Neural progenitor cell (in vitro differentiated cells): ENCODE results near the gene NF1. TPM values are rescaled to one million over a fixed set of nuclear protein-coding genes. Genes with fewer than 3 reads are reported as not detected.

Experiments
- DNase-seq: peaks from one replicate; pipeline ENCODE4 v3.0.0-alpha.2; 2016; ENCODE audit warnings: low spot score
- H2AFZ ChIP-seq: fragments of 200-600 bp; sonication (generic); replicated peaks from 2 replicates; pipeline ENCODE4 v1.6.1; 2016; ENCODE audit warnings: antibody characterized with exemption
- H3F3A ChIP-seq: fragments of 200-600 bp; sonication (generic); 2 replicates; pipeline ENCODE4 v1.6.1; 2016; ENCODE audit warnings: antibody characterized with exemption, low read depth
- H3K27ac ChIP-seq: fragments of 200-600 bp; sonication (generic); 2 replicates; pipeline ENCODE4 v1.5.1; 2016; ENCODE audit warnings: mild to moderate bottlenecking
- H3K27me3 ChIP-seq: fragments of 200-600 bp; sonication (generic); 2 replicates; pipeline ENCODE4 v1.6.1; 2016; ENCODE audit warnings: mild to moderate bottlenecking, moderate library complexity
- H3K36me3 ChIP-seq: fragments of 200-600 bp; sonication (generic); 2 replicates; pipeline ENCODE4 v1.5.1; 2016
- H3K4me1 ChIP-seq: fragments of 200-600 bp; sonication (generic); 2 replicates; pipeline ENCODE4 v1.6.1; 2016; ENCODE audit warnings: mixed run types
- H3K4me2 ChIP-seq: fragments of 200-600 bp; sonication (generic); 2 replicates; pipeline ENCODE4 v1.6.1; 2016
- H3K4me3 ChIP-seq: fragments of 200-600 bp; sonication (generic); 2 replicates; pipeline ENCODE4 v1.5.1; 2016
- H3K79me2 ChIP-seq: fragments of 200-600 bp; sonication (generic); 2 replicates; pipeline ENCODE4 v1.6.1; 2016; ENCODE audit warnings: low read depth
- H3K9ac ChIP-seq: fragments of 200-600 bp; sonication (generic); 2 replicates; pipeline ENCODE4 v1.6.1; 2016
- H3K9me3 ChIP-seq: fragments of 200-600 bp; sonication (generic); 2 replicates; pipeline ENCODE4 v1.5.1; 2016; ENCODE audit warnings: low read depth
- H4K20me1 ChIP-seq: fragments of 200-600 bp; sonication (generic); 2 replicates; pipeline ENCODE4 v1.6.1; 2016; ENCODE audit warnings: low read depth
- H3K27ac Mint-ChIP-seq: 3 replicates; pipeline ENCODE4 v1.8.0; 2021; ENCODE audit warnings: mixed read lengths
- H3K27me3 Mint-ChIP-seq: 2 replicates; pipeline ENCODE4 v1.8.0; 2022; ENCODE audit warnings: low read depth, mild to moderate bottlenecking, inconsistent platforms, moderate library complexity, mixed read lengths; ENCODE audit not compliant: insufficient read depth
- H3K36me3 Mint-ChIP-seq: 3 replicates; pipeline ENCODE4 v1.8.0; 2021; ENCODE audit warnings: mixed read lengths
- H3K4me1 Mint-ChIP-seq: 3 replicates; pipeline ENCODE4 v1.8.0; 2021; ENCODE audit warnings: mixed read lengths
- H3K4me3 Mint-ChIP-seq: 3 replicates; pipeline ENCODE4 v1.8.0; 2021; ENCODE audit warnings: mild to moderate bottlenecking, moderate library complexity, mixed read lengths
- H3K9me3 Mint-ChIP-seq: 3 replicates; pipeline ENCODE4 v1.8.0; 2020; ENCODE audit warnings: mixed read lengths
- EZH2 ChIP-seq: fragments of 200-600 bp; sonication (generic); IDR thresholded peaks from 2 replicates; pipeline ENCODE4 v1.6.1; 2017; ENCODE audit warnings: antibody characterized with exemption, mild to moderate bottlenecking, moderate library complexity
- EZH2phosphoT487 ChIP-seq: fragments of 200-600 bp; sonication (generic); IDR thresholded peaks from 2 replicates; pipeline ENCODE4 v1.6.1; 2017; ENCODE audit warnings: antibody characterized with exemption
- total RNA-seq: library from RNA; depleted of rRNA; stranded (reverse); fragments of >200 nt; gene quantifications from 2 replicates; pipeline ENCODE4 v1.2.3, GENCODE V29; 2015; ENCODE audit warnings: low replicate concordance
- TF ChIP-seq, protein P1 (sequence below): fragments of 200-600 bp; sonication (generic); IDR thresholded peaks from 2 replicates; pipeline ENCODE4 v1.5.1; 2017; ENCODE audit warnings: antibody characterized with exemption, mild to moderate bottlenecking

Gene NF1
- total RNA-seq, 1 donor from 2014 or later: 54.8 TPM

DNA sequence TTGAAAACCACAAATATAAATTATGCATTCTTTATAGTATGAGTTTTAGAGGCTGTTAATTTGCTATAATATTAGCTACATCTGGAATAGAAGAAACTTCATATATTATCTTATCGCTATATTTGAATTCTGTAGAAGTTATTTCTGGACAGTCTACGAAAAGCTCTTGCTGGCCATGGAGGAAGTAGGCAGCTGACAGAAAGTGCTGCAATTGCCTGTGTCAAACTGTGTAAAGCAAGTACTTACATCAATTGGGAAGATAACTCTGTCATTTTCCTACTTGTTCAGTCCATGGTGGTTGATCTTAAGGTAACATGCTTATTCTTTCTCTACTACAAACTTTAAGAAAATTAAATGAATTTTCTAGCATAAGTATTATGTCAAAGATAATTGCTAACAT lies 105.5 kb downstream of the NF1 start:
- no peak for DNase-seq
- no peak for TF ChIP-seq EZH2phosphoT487
- TF ChIP-seq, protein P1, sequence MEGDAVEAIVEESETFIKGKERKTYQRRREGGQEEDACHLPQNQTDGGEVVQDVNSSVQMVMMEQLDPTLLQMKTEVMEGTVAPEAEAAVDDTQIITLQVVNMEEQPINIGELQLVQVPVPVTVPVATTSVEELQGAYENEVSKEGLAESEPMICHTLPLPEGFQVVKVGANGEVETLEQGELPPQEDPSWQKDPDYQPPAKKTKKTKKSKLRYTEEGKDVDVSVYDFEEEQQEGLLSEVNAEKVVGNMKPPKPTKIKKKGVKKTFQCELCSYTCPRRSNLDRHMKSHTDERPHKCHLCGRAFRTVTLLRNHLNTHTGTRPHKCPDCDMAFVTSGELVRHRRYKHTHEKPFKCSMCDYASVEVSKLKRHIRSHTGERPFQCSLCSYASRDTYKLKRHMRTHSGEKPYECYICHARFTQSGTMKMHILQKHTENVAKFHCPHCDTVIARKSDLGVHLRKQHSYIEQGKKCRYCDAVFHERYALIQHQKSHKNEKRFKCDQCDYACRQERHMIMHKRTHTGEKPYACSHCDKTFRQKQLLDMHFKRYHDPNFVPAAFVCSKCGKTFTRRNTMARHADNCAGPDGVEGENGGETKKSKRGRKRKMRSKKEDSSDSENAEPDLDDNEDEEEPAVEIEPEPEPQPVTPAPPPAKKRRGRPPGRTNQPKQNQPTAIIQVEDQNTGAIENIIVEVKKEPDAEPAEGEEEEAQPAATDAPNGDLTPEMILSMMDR: no peak
- TF ChIP-seq EZH2: no peak
- H2AFZ ChIP-seq: no peak overlapping the region
- H3K27ac Mint-ChIP-seq: no peak overlapping the region
- peaks cover 6% of the 10 kb centered on the region for H3K36me3 ChIP-seq
- H3K9me3 ChIP-seq: no peaks in the 10 kb centered on the region
- H3K9ac ChIP-seq: no peak overlapping the region
- peaks cover 12% of the 10 kb centered on the region for H3K36me3 Mint-ChIP-seq
- no peaks in the 10 kb centered on the region for H3K79me2 ChIP-seq
- no peaks in the 10 kb centered on the region for H3K27me3 Mint-ChIP-seq
- H3K4me3 ChIP-seq: no peak overlapping the region
- H3K27ac ChIP-seq: no peak overlapping the region
- no peak overlapping the region for H3K4me3 Mint-ChIP-seq
- peaks cover 5% of the 10 kb centered on the region for H3F3A ChIP-seq
- no peaks in the 10 kb centered on the region for H3K4me1 ChIP-seq
- peaks cover 3% of the 10 kb centered on the region for H3K9me3 Mint-ChIP-seq
- no peaks in the 10 kb centered on the region for H3K4me1 Mint-ChIP-seq
- H3K27me3 ChIP-seq: no peaks in the 10 kb centered on the region
- no peaks in the 10 kb centered on the region for H4K20me1 ChIP-seq
- H3K4me2 ChIP-seq: no peak overlapping the region

DNA sequence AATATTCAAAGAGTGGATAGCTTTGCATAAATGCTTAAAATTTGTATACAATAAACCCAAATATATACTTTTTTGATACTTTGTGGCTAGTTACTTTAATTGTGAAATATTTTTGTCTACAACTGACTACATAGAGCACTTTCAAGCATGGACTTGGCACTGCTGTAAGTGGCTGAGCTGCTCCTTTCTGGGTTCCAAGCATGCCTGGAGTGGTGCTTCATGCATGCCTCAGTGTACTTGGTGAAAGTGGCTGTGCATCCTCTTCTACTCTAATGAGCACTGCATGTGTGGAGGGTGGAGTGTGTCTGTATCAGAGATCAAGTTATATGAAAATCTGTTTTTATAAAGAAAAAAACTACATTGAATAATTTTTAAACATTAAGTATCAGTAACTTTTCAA lies 108.2 kb downstream of the NF1 start:
- H3K9ac ChIP-seq: no peak overlapping the region
- no peak overlapping the region for H3K27ac ChIP-seq
- no peaks in the 10 kb centered on the region for H3K9me3 ChIP-seq
- no peak for TF ChIP-seq EZH2phosphoT487
- TF ChIP-seq, protein P1: no peak
- no peak for TF ChIP-seq EZH2
- no peaks in the 10 kb centered on the region for H3K9me3 Mint-ChIP-seq
- no peak overlapping the region for H3K4me3 Mint-ChIP-seq
- H3K4me1 ChIP-seq: no peaks in the 10 kb centered on the region
- H3K27ac Mint-ChIP-seq: no peak overlapping the region
- no peaks in the 10 kb centered on the region for H4K20me1 ChIP-seq
- peaks cover 6% of the 10 kb centered on the region for H3K36me3 Mint-ChIP-seq
- no peaks in the 10 kb centered on the region for H3K27me3 Mint-ChIP-seq
- DNase-seq: no peak
- H3K27me3 ChIP-seq: no peaks in the 10 kb centered on the region
- no peak overlapping the region for H3K4me2 ChIP-seq
- H3K4me3 ChIP-seq: no peak overlapping the region
- no peaks in the 10 kb centered on the region for H3K79me2 ChIP-seq
- H2AFZ ChIP-seq: no peak overlapping the region
- H3K4me1 Mint-ChIP-seq: no peaks in the 10 kb centered on the region
- H3K36me3 ChIP-seq: peaks cover 6% of the 10 kb centered on the region
- H3F3A ChIP-seq: peaks cover 5% of the 10 kb centered on the region

DNA sequence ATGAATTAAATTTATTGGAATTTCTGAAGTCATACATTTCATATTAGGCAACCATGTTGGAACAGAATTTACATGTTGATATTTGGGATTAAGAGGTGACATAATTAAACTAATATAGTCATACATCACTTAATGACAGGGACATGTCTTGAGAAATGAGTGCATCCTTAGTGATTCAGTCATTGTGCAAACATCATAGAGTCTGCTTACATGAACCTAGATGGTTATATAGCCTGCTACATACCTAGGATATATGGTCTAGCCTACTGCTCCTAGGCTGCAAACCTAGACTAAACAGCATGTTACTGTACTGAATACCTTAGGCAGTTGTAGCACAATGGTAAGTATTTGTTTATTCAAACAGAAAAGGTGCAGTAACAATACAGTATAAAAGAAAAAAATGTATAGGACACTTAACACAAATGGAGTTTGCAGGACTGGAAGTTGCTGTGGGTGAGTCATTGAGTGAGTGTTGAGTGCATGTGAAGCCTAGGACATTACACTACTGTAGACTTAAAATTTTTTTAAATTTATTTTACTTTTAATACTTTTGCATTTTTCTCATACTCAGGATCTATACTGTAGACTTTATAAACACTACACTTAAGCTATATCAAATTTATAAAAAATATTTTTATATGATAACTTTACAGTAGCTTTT lies 116.7 kb downstream of the NF1 start:
- Histone ChIP-seq H3K27me3 (no peaks in the 10 kb centered on the region), H4K20me1 (no peaks in the 10 kb centered on the region), H3K9ac (no peak overlapping the region), H3K4me1 (no peaks in the 10 kb centered on the region), H3F3A (peaks cover 6% of the 10 kb centered on the region), H3K4me3 (no peak overlapping the region), H3K36me3 (no peaks in the 10 kb centered on the region), H3K27ac (no peak overlapping the region), H3K79me2 (no peaks in the 10 kb centered on the region), H3K4me2 (no peak overlapping the region), H2AFZ (no peak overlapping the region), H3K9me3 (no peaks in the 10 kb centered on the region)
- no peak overlapping the region for H3K4me3 Mint-ChIP-seq
- DNase-seq: no peak
- H3K27me3 Mint-ChIP-seq: peaks cover 3% of the 10 kb centered on the region
- H3K9me3 Mint-ChIP-seq: no peaks in the 10 kb centered on the region
- no peaks in the 10 kb centered on the region for H3K4me1 Mint-ChIP-seq
- peaks cover 2% of the 10 kb centered on the region for H3K36me3 Mint-ChIP-seq
- TF ChIP-seq EZH2phosphoT487 (no peak), EZH2 (no peak)
- TF ChIP-seq, protein P1: no peak
- no peak overlapping the region for H3K27ac Mint-ChIP-seq
